GM06990 (cell line): ENCODE results near the gene KLK12.

Experiments used
- DNase-seq: peaks from one replicate; pipeline ENCODE4 v3.0.0-alpha.2; 2011; ENCODE audit not compliant: insufficient read length; ENCODE audit errors: extremely low read depth
- H3K27me3 ChIP-seq: replicated peaks from 2 replicates; pipeline ENCODE4 v1.6.0; 2011; ENCODE audit warnings: low read length; ENCODE audit not compliant: control insufficient read depth, insufficient read depth
- H3K36me3 ChIP-seq: 2 replicates; pipeline ENCODE4 v1.5.1; 2011; ENCODE audit warnings: low read length; ENCODE audit not compliant: control insufficient read depth, insufficient read depth
- H3K4me3 ChIP-seq: replicated peaks from 2 replicates; pipeline ENCODE4 v1.5.1; 2011; ENCODE audit warnings: low read depth, mild to moderate bottlenecking, control low read depth, low read length
- TF ChIP-seq, protein P1 (sequence below): IDR thresholded peaks from 2 replicates; pipeline ENCODE4 v1.5.1; 2011; ENCODE audit warnings: low read length, control low read depth, mild to moderate bottlenecking, inconsistent platforms; ENCODE audit not compliant: insufficient read depth, poor library complexity, severe bottlenecking

KLK12 gene

GRCh38 chr19:51079481-51080110 is 44.8 kb upstream of the KLK12 start:
- DNase-seq: no peak
- TF ChIP-seq, protein P1, sequence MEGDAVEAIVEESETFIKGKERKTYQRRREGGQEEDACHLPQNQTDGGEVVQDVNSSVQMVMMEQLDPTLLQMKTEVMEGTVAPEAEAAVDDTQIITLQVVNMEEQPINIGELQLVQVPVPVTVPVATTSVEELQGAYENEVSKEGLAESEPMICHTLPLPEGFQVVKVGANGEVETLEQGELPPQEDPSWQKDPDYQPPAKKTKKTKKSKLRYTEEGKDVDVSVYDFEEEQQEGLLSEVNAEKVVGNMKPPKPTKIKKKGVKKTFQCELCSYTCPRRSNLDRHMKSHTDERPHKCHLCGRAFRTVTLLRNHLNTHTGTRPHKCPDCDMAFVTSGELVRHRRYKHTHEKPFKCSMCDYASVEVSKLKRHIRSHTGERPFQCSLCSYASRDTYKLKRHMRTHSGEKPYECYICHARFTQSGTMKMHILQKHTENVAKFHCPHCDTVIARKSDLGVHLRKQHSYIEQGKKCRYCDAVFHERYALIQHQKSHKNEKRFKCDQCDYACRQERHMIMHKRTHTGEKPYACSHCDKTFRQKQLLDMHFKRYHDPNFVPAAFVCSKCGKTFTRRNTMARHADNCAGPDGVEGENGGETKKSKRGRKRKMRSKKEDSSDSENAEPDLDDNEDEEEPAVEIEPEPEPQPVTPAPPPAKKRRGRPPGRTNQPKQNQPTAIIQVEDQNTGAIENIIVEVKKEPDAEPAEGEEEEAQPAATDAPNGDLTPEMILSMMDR: no peak
- H3K4me3 ChIP-seq: no peak overlapping the region
- no peaks in the 10 kb centered on the region for H3K36me3 ChIP-seq
- no peaks in the 10 kb centered on the region; the same call in 1 of the 2 replicates for H3K27me3 ChIP-seq

- no peak for DNase-seq
- H3K36me3 ChIP-seq: no peaks in the 10 kb centered on the region
- TF ChIP-seq, protein P1: no peak
- no peak overlapping the region for H3K4me3 ChIP-seq
- no peaks in the 10 kb centered on the region; the same call in 1 of the 2 replicates for H3K27me3 ChIP-seq
These were observed 43.9 kb upstream of the KLK12 start for GRCh38 chr19:51078731-51079130.

- no peak for DNase-seq
- H3K27me3 ChIP-seq: no peaks in the 10 kb centered on the region; the same call in 1 of the 2 replicates
- TF ChIP-seq, protein P1: no peak
- H3K4me3 ChIP-seq: no peak overlapping the region
- H3K36me3 ChIP-seq: no peaks in the 10 kb centered on the region
These were observed 43.3 kb upstream of the KLK12 start for GRCh38 chr19:51078104-51078503.

- no peak for DNase-seq
- Histone ChIP-seq H3K4me3 (no peak overlapping the region), H3K36me3 (no peaks in the 10 kb centered on the region), H3K27me3 (no peaks in the 10 kb centered on the region; the same call in 1 of the 2 replicates)
- TF ChIP-seq, protein P1: no peak
These were observed 41.9 kb upstream of the KLK12 start for GRCh38 chr19:51076631-51077213.

- no peaks in the 10 kb centered on the region for H3K36me3 ChIP-seq
- H3K4me3 ChIP-seq: no peak overlapping the region
- TF ChIP-seq, protein P1: no peak
- DNase-seq: no peak
- no peaks in the 10 kb centered on the region for H3K27me3 ChIP-seq
These were observed 41.2 kb upstream of the KLK12 start for GRCh38 chr19:51075998-51076397.
